ENCODE data around the gene TPRKB.

TPRKB gene

GRCh38 chr2:73776869-73777519 lies 39.8 kb upstream of the TPRKB start:
- Mint-ChIP-seq H3K27me3 (ENCODE audit: low read depth) (no peaks in the 10 kb centered on the region), H3K36me3 (ENCODE audit: low read depth) (peaks cover 55% of the 10 kb centered on the region), H3K27ac (no peak overlapping the region), H3K4me1 (peaks cover 22% of the 10 kb centered on the region), H3K4me3 (no peak overlapping the region), H3K9me3 (no peaks in the 10 kb centered on the region)
- TF ChIP-seq CTCF (IDR thresholded peaks at IDR 0.05; ENCODE audit: unreplicated experiment in 3 of 3), result no peak

- Mint-ChIP-seq H3K27me3 (ENCODE audit: low read depth) (no peaks in the 10 kb centered on the region), H3K36me3 (ENCODE audit: low read depth) (peaks cover 57% of the 10 kb centered on the region), H3K9me3 (no peaks in the 10 kb centered on the region), H3K4me3 (no peak overlapping the region), H3K27ac (no peak overlapping the region), H3K4me1 (peaks cover 22% of the 10 kb centered on the region)
- no peak for TF ChIP-seq CTCF (IDR thresholded peaks at IDR 0.05; ENCODE audit: unreplicated experiment in 3 of 3)
These were observed 39.2 kb upstream of the TPRKB start for GRCh38 chr2:73776381-73776780.

- H3K4me3 Mint-ChIP-seq, result no peak overlapping the region
- no peaks in the 10 kb centered on the region for H3K27me3 Mint-ChIP-seq (ENCODE audit: low read depth)
- H3K27ac Mint-ChIP-seq, result no peak overlapping the region
- peaks cover 77% of the 10 kb centered on the region for H3K36me3 Mint-ChIP-seq (ENCODE audit: low read depth)
- peaks cover 3% of the 10 kb centered on the region for H3K4me1 Mint-ChIP-seq
- no peaks in the 10 kb centered on the region for H3K9me3 Mint-ChIP-seq
- TF ChIP-seq CTCF (IDR thresholded peaks at IDR 0.05; ENCODE audit: unreplicated experiment in 3 of 3), result no peak
These were observed 35.7 kb upstream of the TPRKB start for GRCh38 chr2:73772819-73773218.

GRCh38 chr2:73770725-73771124 lies 33.6 kb upstream of the TPRKB start:
- Mint-ChIP-seq H3K9me3 (no peaks in the 10 kb centered on the region), H3K27me3 (ENCODE audit: low read depth) (no peaks in the 10 kb centered on the region), H3K4me3 (no peak overlapping the region), H3K27ac (no peak overlapping the region), H3K4me1 (no peaks in the 10 kb centered on the region), H3K36me3 (ENCODE audit: low read depth) (peaks cover 79% of the 10 kb centered on the region)
- TF ChIP-seq CTCF (IDR thresholded peaks at IDR 0.05; ENCODE audit: unreplicated experiment in 3 of 3), result no peak

- H3K4me3 Mint-ChIP-seq, result no peak overlapping the region
- peaks cover 72% of the 10 kb centered on the region for H3K36me3 Mint-ChIP-seq (ENCODE audit: low read depth)
- H3K9me3 Mint-ChIP-seq, result no peaks in the 10 kb centered on the region
- no peak overlapping the region for H3K27ac Mint-ChIP-seq
- no peak for TF ChIP-seq CTCF (IDR thresholded peaks at IDR 0.05; ENCODE audit: unreplicated experiment in 3 of 3)
- no peaks in the 10 kb centered on the region for H3K4me1 Mint-ChIP-seq
- no peaks in the 10 kb centered on the region for H3K27me3 Mint-ChIP-seq (ENCODE audit: low read depth)
These were observed 29.8 kb upstream of the TPRKB start for GRCh38 chr2:73766994-73767393.

- Mint-ChIP-seq H3K4me3 (no peak overlapping the region), H3K27me3 (ENCODE audit: low read depth) (no peaks in the 10 kb centered on the region), H3K36me3 (ENCODE audit: low read depth) (peaks cover 73% of the 10 kb centered on the region), H3K27ac (no peak overlapping the region), H3K4me1 (no peaks in the 10 kb centered on the region), H3K9me3 (no peaks in the 10 kb centered on the region)
- no peak for TF ChIP-seq CTCF (IDR thresholded peaks at IDR 0.05; ENCODE audit: unreplicated experiment in 3 of 3)
These were observed 29.2 kb upstream of the TPRKB start for GRCh38 chr2:73766349-73766748.
